ENCODE data around the gene CABP2.

CABP2 gene

DNA sequence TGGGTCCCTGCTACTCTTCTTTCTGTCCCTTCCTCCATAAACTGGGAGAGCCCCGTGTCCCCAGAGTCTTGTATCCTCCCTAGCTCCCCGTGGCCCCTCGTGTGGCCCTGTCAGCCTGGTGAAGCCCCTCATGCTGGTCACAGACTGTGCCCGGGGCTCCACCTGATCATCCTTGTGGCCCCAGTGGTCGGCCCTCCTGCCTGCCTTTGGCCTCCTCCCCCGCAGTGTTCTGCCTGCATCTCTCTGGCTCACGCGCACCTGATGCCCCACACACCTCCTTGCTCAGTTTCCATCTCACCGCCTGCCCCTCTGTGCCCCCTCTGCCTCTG, 1.2 kb upstream of the CABP2 start:
- no peak overlapping the region for H3K27ac ChIP-seq
- TF ChIP-seq, protein P1, sequence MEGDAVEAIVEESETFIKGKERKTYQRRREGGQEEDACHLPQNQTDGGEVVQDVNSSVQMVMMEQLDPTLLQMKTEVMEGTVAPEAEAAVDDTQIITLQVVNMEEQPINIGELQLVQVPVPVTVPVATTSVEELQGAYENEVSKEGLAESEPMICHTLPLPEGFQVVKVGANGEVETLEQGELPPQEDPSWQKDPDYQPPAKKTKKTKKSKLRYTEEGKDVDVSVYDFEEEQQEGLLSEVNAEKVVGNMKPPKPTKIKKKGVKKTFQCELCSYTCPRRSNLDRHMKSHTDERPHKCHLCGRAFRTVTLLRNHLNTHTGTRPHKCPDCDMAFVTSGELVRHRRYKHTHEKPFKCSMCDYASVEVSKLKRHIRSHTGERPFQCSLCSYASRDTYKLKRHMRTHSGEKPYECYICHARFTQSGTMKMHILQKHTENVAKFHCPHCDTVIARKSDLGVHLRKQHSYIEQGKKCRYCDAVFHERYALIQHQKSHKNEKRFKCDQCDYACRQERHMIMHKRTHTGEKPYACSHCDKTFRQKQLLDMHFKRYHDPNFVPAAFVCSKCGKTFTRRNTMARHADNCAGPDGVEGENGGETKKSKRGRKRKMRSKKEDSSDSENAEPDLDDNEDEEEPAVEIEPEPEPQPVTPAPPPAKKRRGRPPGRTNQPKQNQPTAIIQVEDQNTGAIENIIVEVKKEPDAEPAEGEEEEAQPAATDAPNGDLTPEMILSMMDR (IDR thresholded peaks at IDR 0.05): no peak
- TF ChIP-seq ZFX (IDR thresholded peaks at IDR 0.05; ENCODE audit: borderline replicate concordance): no peak

DNA sequence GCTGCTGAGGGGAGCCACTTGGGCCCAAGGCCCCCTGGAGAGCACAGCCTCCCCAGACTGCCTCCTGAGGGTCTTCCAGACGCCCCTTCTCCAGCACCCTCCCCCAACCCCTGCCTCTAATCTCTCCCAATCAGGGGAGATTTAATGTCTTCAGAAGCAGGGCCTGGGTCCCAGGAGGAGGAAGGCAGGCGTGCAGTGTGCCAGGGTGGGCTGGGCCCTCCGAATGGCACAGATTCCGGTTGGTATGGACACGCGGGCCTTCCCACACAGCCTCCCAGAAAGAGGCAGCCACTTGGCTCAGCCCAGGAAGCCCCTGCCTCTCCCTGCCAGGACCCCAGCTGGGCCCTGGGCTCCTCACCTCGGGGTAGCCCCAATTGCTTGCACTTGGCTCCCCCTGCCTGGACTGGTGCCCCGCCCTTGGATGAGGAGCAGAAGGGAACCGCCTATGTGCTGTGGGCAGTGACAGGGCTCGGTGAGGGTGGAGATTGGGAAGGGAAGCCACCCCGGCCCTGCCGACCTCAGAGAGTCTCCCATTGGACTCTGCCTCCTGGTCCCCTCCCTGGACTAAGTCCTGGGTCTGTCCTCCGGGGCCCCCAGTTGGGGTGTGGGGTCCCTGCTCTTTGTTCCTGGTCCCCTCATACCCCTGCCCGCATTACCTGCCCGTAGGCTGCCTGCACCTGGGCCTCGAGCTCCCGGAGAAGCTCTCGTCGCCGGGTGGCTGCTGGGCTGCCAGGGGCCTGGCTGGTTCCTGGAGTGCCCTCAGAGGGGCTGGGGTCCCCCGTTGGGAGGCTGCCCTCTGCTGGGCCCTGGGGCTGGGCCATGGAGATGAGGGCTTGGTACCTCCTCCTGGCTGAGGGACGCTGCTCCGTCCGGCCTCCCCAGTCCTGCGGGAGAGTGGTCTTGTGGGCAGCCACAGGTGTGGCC, 572 bp upstream of the CABP2 start:
- TF ChIP-seq ZFX (IDR thresholded peaks at IDR 0.05; ENCODE audit: borderline replicate concordance): no peak
- TF ChIP-seq, protein P1 (IDR thresholded peaks at IDR 0.05): no peak
- no peak overlapping the region for H3K27ac ChIP-seq

DNA sequence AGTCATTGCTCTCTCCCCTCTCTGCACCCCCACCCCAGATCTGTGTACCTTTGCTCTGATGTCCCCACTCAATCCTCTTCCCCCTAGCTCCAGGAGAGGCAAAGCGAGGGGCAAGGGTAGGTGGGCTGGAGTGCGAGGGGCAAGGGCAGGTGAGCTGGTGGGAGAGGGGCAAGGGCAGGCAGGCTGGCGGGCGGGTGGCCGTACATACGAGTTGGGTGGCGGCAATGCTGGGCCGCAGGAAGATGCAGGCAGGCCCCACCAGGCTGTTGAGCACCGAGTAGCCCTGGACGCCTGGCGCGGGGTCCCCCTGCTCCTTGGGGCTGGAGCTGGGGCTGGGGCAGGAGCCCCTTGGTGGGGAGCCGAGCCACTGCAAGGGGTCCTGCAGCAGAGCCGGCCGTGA, 908 bp downstream of the CABP2 start:
- TF ChIP-seq, protein P1 (IDR thresholded peaks at IDR 0.05): no peak
- TF ChIP-seq ZFX (IDR thresholded peaks at IDR 0.05; ENCODE audit: borderline replicate concordance): no peak
- H3K27ac ChIP-seq: no peak overlapping the region

DNA sequence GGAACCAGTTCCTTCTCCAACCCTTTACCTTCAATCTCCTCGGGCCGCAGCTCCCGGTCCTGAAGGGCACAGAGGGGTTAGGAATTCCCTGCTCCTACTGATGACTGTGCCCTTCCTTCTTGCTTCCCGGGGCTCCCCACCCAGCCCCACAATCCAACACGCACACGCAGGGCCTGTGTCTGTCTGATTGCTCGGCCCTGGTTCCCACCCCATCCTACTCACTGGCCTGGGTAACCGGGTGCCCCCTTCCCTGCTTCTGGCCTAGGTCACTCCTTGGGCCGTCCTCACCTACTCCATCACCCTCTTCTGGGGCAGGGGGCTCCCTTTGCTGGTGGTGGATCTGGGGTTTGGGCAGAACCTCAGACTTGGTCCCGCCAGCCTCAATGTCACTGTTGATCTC, 1.3 kb downstream of the CABP2 start:
- no peak for TF ChIP-seq ZFX (IDR thresholded peaks at IDR 0.05; ENCODE audit: borderline replicate concordance)
- TF ChIP-seq, protein P1 (IDR thresholded peaks at IDR 0.05): no peak
- H3K27ac ChIP-seq: no peak overlapping the region

DNA sequence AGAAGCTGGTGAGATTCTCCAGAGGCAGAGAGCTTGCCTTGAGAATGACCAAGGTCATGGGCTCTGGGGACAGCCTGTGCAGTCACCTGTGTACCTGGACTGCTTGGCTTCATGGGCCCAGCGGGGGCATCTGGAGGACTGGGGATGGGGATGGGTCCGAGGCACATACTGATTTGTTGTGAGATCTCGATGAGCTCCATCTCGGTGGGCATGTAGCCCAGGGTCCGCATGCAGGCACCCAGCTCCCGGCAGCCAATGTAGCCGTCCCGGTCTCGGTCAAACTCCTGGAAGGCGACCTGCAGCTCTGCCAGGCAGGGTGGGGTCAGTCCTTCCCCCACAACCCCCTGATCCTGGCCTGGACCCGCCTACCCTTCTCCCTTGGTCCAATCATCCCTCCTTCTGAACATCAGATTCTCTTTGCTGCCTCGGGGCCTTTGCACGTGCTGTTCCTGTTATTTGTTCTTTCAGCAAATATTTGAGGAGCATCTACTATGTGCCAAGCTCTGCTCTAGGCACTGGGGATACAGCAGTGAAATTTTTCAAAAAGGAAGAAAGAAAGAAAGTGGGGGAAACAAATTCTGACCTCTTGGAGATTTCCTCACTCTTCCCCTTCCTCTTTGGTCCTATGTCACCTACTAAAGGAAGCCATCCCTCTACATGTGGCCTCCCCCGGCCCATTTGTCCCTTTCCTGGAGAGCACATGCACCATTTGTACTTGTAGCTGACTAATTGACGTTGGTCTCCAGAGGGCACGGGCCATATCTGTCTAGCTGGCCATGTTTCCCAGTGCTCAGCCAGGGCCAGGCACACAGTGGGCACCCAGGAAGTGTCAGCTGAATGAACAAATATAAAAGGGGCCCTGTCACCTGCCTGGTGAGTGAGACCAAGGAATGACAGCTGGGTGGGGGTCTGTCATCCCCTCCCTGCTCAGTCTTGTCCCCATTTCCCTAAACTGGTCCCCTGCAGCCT, 2.1 kb downstream of the CABP2 start:
- H3K27ac ChIP-seq: peak overlapping the region; percentile 42; the same call in 1 of the 2 replicates
- TF ChIP-seq, protein P1 (IDR thresholded peaks at IDR 0.05): no peak
- no peak for TF ChIP-seq ZFX (IDR thresholded peaks at IDR 0.05; ENCODE audit: borderline replicate concordance)

DNA sequence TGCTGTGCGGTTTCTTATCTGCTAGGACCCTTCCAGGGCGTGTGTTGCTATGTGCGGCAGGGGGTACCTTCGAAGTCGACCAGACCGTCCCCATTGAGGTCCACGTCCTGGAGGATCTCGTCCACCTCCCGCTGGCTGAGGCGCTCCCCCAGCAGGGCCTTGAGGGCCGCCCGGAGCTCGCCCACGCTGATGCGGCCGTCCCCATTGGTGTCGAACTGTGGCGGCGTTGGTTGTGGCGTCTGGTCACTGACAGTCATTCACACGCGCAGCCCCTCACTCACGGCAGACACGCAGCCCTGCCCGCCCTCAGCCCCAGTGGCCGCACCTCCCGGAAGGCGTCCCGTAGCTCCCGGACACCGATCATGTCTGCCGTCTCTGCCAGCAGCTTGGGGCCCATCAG, 3.5 kb downstream of the CABP2 start:
- TF ChIP-seq, protein P1 (IDR thresholded peaks at IDR 0.05): no peak
- H3K27ac ChIP-seq: no peak overlapping the region

All from 22Rv1 (cell line).